Measurements from ENCODE around the gene IL23R. TPM values are rescaled to one million over a fixed set of nuclear protein-coding genes. Genes with fewer than 3 reads are reported as not detected.

The IL23R gene
- total RNA-seq, 1 donor: not detected

- DNase-seq (ENCODE audit: low read depth): no peak
- H3K4me3 ChIP-seq (ENCODE audit: low read depth, low read length): no peak overlapping the region
- peak; percentile 19 for TF ChIP-seq CTCF (IDR thresholded peaks at IDR 0.05; ENCODE audit: insufficient read depth, low read length)
Measured at GRCh38 chr1:67261680-67262079, 95.4 kb downstream of the IL23R start.

- TF ChIP-seq CTCF (IDR thresholded peaks at IDR 0.05; ENCODE audit: insufficient read depth, low read length): no peak
- no peak for DNase-seq (ENCODE audit: low read depth)
- H3K4me3 ChIP-seq (ENCODE audit: low read depth, low read length): no peak overlapping the region
Measured at GRCh38 chr1:67262735-67263134, 96.5 kb downstream of the IL23R start.

- no peak for TF ChIP-seq CTCF (IDR thresholded peaks at IDR 0.05; ENCODE audit: insufficient read depth, low read length)
- H3K4me3 ChIP-seq (ENCODE audit: low read depth, low read length): no peak overlapping the region
- no peak for DNase-seq (ENCODE audit: low read depth)
Measured at GRCh38 chr1:67264152-67264551, 97.9 kb downstream of the IL23R start.

- TF ChIP-seq CTCF (IDR thresholded peaks at IDR 0.05; ENCODE audit: insufficient read depth, low read length): no peak
- no peak overlapping the region for H3K4me3 ChIP-seq (ENCODE audit: low read depth, low read length)
- DNase-seq (ENCODE audit: low read depth): no peak
Measured at GRCh38 chr1:67264899-67265298, 98.6 kb downstream of the IL23R start.

GRCh38 chr1:67269061-67269460 lies 102.8 kb downstream of the IL23R start:
- H3K4me3 ChIP-seq (ENCODE audit: low read depth, low read length): no peak overlapping the region

GRCh38 chr1:67270541-67270940 lies 104.3 kb downstream of the IL23R start:
- no peak for DNase-seq (ENCODE audit: low read depth)
- H3K4me3 ChIP-seq (ENCODE audit: low read depth, low read length): no peak overlapping the region
- no peak for TF ChIP-seq CTCF (IDR thresholded peaks at IDR 0.05; ENCODE audit: insufficient read depth, low read length)

More at GRCh38 chr1:67269061-67269460, 102.8 kb downstream of the IL23R start:
- no peak for DNase-seq (ENCODE audit: low read depth)
- TF ChIP-seq CTCF (IDR thresholded peaks at IDR 0.05; ENCODE audit: insufficient read depth, low read length): no peak

- no peak for DNase-seq (ENCODE audit: low read depth)
- H3K4me3 ChIP-seq (ENCODE audit: low read depth, low read length): no peak overlapping the region
- TF ChIP-seq CTCF (IDR thresholded peaks at IDR 0.05; ENCODE audit: insufficient read depth, low read length): no peak
Measured at GRCh38 chr1:67273591-67273990, 107.3 kb downstream of the IL23R start.

Measured in fibroblast of the aortic adventitia (primary cell).